BLaER1 treated with 17β-estradiol and CSF1 and Interleukin-3, amounts not matched to agents 10 nM and 100 nM (cell line): ENCODE data around the gene FTH1.
A peak's percentile ranks its signal among the peaks of the same experiment; 100 is the strongest.

ENCODE experiments used
- H3K27ac ChIP-seq, 11 experiments: shearing (Covaris generic); formaldehyde crosslinking; 2 replicates each; pipeline ENCODE4 v1.8.1; 2022
- H3K27me3 ChIP-seq, 11 experiments: shearing (Covaris generic); formaldehyde crosslinking; 2 replicates each; pipeline ENCODE4 v1.8.1; 2022
- H3K36me3 ChIP-seq, 11 experiments: shearing (Covaris generic); formaldehyde crosslinking; 2 replicates each; pipeline ENCODE4 v1.8.1; 2022
- H3K4me1 ChIP-seq, 10 experiments: shearing (Covaris generic); formaldehyde crosslinking; 2 replicates each; pipeline ENCODE4 v1.8.1; 2022
- H3K4me2 ChIP-seq, 11 experiments: shearing (Covaris generic); formaldehyde crosslinking; 2 replicates each; pipeline ENCODE4 v1.8.1; 2022
- H3K4me3 ChIP-seq, 10 experiments: shearing (Covaris generic); formaldehyde crosslinking; 2 replicates each; pipeline ENCODE4 v1.8.1; 2022
- H3K9ac ChIP-seq, 11 experiments: shearing (Covaris generic); formaldehyde crosslinking; 2 replicates each; pipeline ENCODE4 v1.8.1; 2022
- H3K9me3 ChIP-seq, 11 experiments: shearing (Covaris generic); formaldehyde crosslinking; replicated peaks in 1 of 11; 2 replicates each; pipeline ENCODE4 v1.8.1; 2022
- H4K20me1 ChIP-seq, 11 experiments: shearing (Covaris generic); formaldehyde crosslinking; 2 replicates each; pipeline ENCODE4 v1.8.1; 2022
- Cebpa-rat ChIP-seq, 11 experiments: shearing (Covaris generic); IDR thresholded peaks; 2 replicates each; pipeline ENCODE4 v1.8.1; 2022

FTH1 gene

DNA sequence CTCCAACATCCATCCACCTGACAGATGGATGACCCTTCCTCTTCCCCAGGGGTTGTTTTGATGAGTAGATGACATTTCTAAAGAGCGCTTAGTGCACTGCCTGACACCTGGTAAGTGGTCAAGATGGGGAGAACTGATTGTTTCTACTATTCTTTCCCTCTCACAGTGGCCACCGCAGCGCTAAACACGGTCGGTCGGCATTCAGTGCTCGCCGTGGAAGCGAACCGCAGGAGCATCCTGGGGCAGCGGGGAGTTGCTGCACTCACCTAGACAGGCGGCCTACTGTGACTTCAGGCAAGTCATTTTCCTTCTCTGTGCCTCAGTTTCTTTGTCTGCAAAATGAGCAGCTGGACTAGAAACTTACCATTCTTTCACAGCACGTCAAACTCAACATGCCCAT is 22.2 kb downstream of the FTH1 start:
- no peaks in the 10 kb centered on the region for H3K36me3 ChIP-seq
- TF ChIP-seq Cebpa-rat (IDR thresholded peaks at IDR 0.05) = no peak
- H3K9me3 ChIP-seq = no peaks in the 10 kb centered on the region
- H3K4me3 ChIP-seq = no peak overlapping the region
- no peaks in the 10 kb centered on the region for H4K20me1 ChIP-seq
- no peaks in the 10 kb centered on the region for H3K27me3 ChIP-seq
- H3K27ac ChIP-seq = no peak overlapping the region
- H3K4me2 ChIP-seq = 0 out of 22 replicates have a peak overlapping the region, but pooled peaks of 1 of the 11 experiments have one; percentile 44
- H3K9ac ChIP-seq = no peak overlapping the region
- H3K4me1 ChIP-seq = peaks cover 24 to 44% (median 34%) of the 10 kb centered on the region in 10 experiments

DNA sequence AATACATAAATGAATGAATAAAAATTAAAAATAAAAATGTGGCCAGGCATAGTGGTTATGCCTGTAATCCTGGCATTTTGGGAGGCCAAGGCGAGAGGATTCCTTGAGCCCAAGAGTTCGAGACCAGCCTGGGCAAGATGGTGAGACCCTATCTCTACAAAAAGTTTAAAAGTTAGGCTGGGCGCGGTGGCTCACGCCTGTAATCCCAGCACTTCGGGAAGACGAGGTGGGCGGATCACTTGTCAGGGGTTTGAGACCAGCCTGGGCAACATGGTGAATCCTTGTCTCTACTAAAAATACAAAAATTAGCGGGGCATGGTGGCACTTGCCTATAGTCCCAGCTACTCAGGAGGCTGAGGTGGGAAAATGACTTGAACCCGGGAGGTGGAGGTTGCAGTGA is 27.0 kb downstream of the FTH1 start:
- no peak overlapping the region for H3K4me2 ChIP-seq
- no peak overlapping the region for H3K4me3 ChIP-seq
- peaks cover 0 to 12% (median 8%) of the 10 kb centered on the region in 10 experiments; a peak in 11 of 20 replicates for H3K4me1 ChIP-seq
- TF ChIP-seq Cebpa-rat (IDR thresholded peaks at IDR 0.05) = no peak
- H3K9me3 ChIP-seq = peaks cover 27 to 39% (median 33%) of the 10 kb centered on the region in 11 experiments
- no peaks in the 10 kb centered on the region for H3K27me3 ChIP-seq
- H3K36me3 ChIP-seq = no peaks in the 10 kb centered on the region; a peak in 1 of 22 replicates
- no peaks in the 10 kb centered on the region for H4K20me1 ChIP-seq
- no peak overlapping the region for H3K9ac ChIP-seq
- no peak overlapping the region for H3K27ac ChIP-seq

DNA sequence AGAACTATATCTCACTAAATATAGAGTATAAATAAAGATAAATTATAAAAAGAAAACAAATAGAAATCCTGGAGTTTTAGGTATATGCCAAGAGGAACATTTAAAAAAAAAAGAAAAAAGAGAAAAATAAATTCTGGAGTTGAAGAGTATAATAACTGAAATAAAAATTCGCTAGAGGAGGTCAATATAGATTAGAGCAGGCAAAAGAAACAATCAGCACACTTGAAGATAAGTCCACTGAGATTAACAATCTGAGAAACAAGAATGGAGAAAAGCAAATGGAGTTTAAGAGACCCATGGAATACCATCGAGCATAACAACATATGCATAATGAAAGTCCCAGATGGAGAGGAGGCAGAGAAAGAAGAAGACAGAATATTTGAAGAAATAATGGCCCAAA is 31.6 kb downstream of the FTH1 start:
- TF ChIP-seq Cebpa-rat (IDR thresholded peaks at IDR 0.05) = no peak
- H3K27me3 ChIP-seq = no peaks in the 10 kb centered on the region
- no peaks in the 10 kb centered on the region for H4K20me1 ChIP-seq
- no peak overlapping the region for H3K4me2 ChIP-seq
- no peaks in the 10 kb centered on the region for H3K4me1 ChIP-seq
- H3K27ac ChIP-seq = no peak overlapping the region
- peaks cover 37 to 53% (median 43%) of the 10 kb centered on the region in 11 experiments for H3K9me3 ChIP-seq
- no peaks in the 10 kb centered on the region; a peak in 1 of 22 replicates for H3K36me3 ChIP-seq
- H3K9ac ChIP-seq = no peak overlapping the region
- H3K4me3 ChIP-seq = no peak overlapping the region

DNA sequence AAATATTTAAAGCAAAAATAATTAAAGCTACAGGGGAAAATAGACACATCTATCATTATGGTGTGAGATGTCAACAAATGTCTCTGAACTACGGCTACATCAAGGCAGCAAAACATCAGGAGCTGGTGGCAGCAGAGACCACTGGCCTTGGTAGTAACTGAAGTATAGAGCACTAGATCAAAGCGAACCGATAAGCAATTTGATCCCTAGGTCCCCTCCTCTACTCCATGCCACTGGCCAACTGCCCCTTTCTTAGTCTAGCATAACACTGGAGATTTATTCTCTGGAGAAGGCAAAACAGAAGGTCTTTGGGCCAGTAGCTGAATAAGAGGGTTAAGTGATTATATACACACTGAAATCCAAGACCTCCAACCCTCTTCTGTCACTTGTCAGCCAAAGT is 36.5 kb downstream of the FTH1 start:
- Histone ChIP-seq H3K27ac (no peak overlapping the region), H3K9me3 (peaks cover 12 to 35% (median 22%) of the 10 kb centered on the region in 11 experiments)

DNA sequence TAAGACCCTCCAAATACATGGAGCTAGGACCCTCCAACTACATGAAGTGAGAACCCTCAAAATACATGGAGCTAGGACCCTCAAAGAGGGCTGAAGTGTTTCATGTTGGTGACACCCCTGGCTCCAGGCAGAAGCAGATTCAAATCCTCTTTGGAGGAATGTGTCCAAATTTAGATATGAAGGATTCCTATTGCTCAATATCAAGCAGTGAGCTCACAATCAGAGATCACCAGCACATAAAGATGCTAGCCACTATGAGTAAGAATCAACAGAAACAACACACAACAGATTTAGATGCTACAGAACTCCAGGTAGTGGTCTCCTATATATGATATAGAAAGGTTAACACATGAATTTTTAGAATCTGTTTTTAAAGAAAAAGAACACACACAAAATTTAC is 38.8 kb downstream of the FTH1 start:
- peak overlapping the region in 3 of 11 experiments; percentile 18 to 47 (median 40); a peak in 5 of 22 replicates for H3K4me2 ChIP-seq
- TF ChIP-seq Cebpa-rat (IDR thresholded peaks at IDR 0.05) = no peak
- H3K27ac ChIP-seq = no peak overlapping the region
- H3K9ac ChIP-seq = no peak overlapping the region
- H4K20me1 ChIP-seq = no peaks in the 10 kb centered on the region
- no peak overlapping the region for H3K4me3 ChIP-seq
- H3K36me3 ChIP-seq = no peaks in the 10 kb centered on the region
- H3K27me3 ChIP-seq = no peaks in the 10 kb centered on the region
- H3K9me3 ChIP-seq = peaks cover 5 to 23% (median 14%) of the 10 kb centered on the region in 11 experiments; a peak in 17 of 22 replicates
- H3K4me1 ChIP-seq = peaks cover 0 to 34% (median 8%) of the 10 kb centered on the region in 10 experiments; a peak in 14 of 20 replicates

More for the DNA sequence above, 36.5 kb downstream of the FTH1 start:
- no peak overlapping the region for H3K4me2 ChIP-seq
- no peak overlapping the region for H3K4me3 ChIP-seq
- no peaks in the 10 kb centered on the region for H3K27me3 ChIP-seq
- H3K36me3 ChIP-seq = no peaks in the 10 kb centered on the region
- no peak for TF ChIP-seq Cebpa-rat (IDR thresholded peaks at IDR 0.05)
- H3K9ac ChIP-seq = no peak overlapping the region
- H4K20me1 ChIP-seq = no peaks in the 10 kb centered on the region
- peaks cover 0 to 19% (median 0%) of the 10 kb centered on the region in 10 experiments; a peak in 6 of 20 replicates for H3K4me1 ChIP-seq

DNA sequence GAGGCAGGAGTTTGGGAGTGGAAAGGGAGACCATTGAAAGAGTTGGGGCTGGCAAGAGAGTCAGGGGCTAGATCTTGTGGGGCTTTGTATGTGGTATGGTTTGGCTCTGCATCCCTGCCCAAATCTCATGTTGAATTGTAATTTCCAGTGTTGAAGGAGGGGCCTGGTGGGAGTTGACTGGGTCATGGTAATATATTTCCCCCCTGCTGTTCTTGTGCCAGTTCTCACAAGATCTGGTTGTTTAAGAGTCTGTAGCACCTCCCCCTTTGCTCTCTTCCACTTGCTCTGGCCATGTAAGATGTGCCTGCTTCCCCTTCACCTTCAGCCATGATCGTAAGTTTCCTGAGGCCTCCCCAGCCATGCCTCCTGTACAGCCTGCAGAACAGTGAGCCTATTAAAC is 39.9 kb downstream of the FTH1 start:
- peak overlapping the region in 3 of 11 experiments; percentile 18 to 47 (median 40); a peak in 4 of 22 replicates for H3K4me2 ChIP-seq
- H3K36me3 ChIP-seq = no peaks in the 10 kb centered on the region
- H3K27ac ChIP-seq = no peak overlapping the region
- peaks cover 0 to 14% (median 7%) of the 10 kb centered on the region in 11 experiments; a peak in 12 of 22 replicates for H3K9me3 ChIP-seq
- no peaks in the 10 kb centered on the region for H3K27me3 ChIP-seq
- peaks cover 9 to 45% (median 18%) of the 10 kb centered on the region in 10 experiments for H3K4me1 ChIP-seq
- H3K9ac ChIP-seq = no peak overlapping the region
- no peak for TF ChIP-seq Cebpa-rat (IDR thresholded peaks at IDR 0.05)
- H3K4me3 ChIP-seq = no peak overlapping the region
- no peaks in the 10 kb centered on the region for H4K20me1 ChIP-seq

DNA sequence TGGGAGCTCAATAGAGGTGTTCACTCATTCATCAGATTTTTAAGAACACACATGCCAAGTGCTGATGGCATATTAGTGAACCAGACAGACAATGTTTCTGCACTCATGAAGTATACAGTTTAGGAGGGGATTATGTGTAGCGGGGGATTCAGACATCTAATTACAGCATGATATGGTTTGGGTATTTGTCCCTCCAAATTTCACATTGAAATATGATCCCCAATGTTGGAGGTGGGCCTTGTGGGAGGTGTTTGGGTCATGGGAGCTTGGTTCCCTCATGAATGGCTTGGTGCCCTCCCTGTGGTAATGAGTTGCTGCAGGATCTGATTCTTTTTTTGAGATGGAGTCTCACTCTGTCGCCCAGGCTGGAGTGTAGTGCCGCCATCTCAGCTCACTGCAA is 41.2 kb downstream of the FTH1 start:
- H3K4me2 ChIP-seq = no peak overlapping the region
- H3K36me3 ChIP-seq = no peaks in the 10 kb centered on the region
- H4K20me1 ChIP-seq = no peaks in the 10 kb centered on the region
- H3K4me1 ChIP-seq = peaks cover 22 to 57% (median 30%) of the 10 kb centered on the region in 10 experiments
- H3K9ac ChIP-seq = no peak overlapping the region
- H3K9me3 ChIP-seq = peaks cover 0 to 14% (median 7%) of the 10 kb centered on the region in 11 experiments; a peak in 12 of 22 replicates
- H3K27me3 ChIP-seq = no peaks in the 10 kb centered on the region
- H3K27ac ChIP-seq = no peak overlapping the region
- TF ChIP-seq Cebpa-rat (IDR thresholded peaks at IDR 0.05) = no peak
- no peak overlapping the region for H3K4me3 ChIP-seq

DNA sequence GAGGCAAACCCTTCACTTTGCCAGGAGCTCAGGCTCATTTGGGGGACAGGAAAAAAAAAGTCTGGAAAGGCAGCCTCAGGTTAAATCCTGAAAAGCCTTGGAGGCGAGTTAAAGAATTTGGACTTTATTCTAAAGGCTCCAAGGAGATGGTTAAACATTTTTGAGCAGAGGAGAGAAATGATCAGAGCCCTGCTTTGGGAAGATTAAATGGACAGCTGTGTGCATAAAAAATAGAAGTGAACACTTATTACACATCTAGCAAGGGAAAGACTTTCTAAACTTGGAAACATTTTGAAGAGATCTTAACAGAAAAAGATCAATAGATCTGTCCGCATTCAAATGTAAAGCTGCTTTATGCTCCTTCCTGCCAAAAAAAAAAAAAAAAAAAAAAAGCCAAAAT is 41.7 kb downstream of the FTH1 start:
- Histone ChIP-seq H3K4me2 (no peak overlapping the region), H3K4me3 (no peak overlapping the region)

DNA sequence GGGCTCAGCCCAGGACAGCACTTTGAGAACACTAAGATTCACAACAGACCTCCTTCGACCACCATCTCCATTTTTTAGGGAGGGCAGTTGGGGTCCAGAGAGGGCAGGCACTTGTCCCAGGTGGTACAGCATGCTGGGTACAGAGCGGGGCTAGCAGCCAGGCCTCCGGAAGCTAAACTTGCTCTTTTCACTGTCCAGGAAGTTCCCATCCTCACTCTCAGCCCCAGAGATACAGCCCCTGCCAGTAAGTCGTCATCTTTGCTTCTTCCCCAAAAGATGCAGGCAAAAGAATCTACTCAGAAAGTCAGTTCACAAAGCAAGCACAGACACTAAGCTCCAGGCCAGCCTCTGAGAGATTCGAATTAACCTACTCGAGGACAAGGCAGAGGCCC is 43.4 kb downstream of the FTH1 start:
- Histone ChIP-seq H3K4me1 (peaks cover 34 to 79% (median 47%) of the 10 kb centered on the region in 10 experiments), H3K9ac (peak overlapping the region in 4 of 11 experiments; percentile 32 to 67 (median 43); a peak in 6 of 22 replicates), H3K27ac (peak overlapping the region in 5 of 11 experiments; percentile 37 to 61 (median 52); a peak in 9 of 22 replicates)

More for the DNA sequence above, 41.7 kb downstream of the FTH1 start:
- no peak overlapping the region for H3K27ac ChIP-seq
- no peaks in the 10 kb centered on the region for H3K27me3 ChIP-seq
- peaks cover 0 to 14% (median 7%) of the 10 kb centered on the region in 11 experiments; a peak in 12 of 22 replicates for H3K9me3 ChIP-seq
- TF ChIP-seq Cebpa-rat (IDR thresholded peaks at IDR 0.05) = no peak
- no peak overlapping the region for H3K9ac ChIP-seq
- no peaks in the 10 kb centered on the region for H3K36me3 ChIP-seq
- peaks cover 24 to 62% (median 34%) of the 10 kb centered on the region in 10 experiments for H3K4me1 ChIP-seq
- H4K20me1 ChIP-seq = no peaks in the 10 kb centered on the region

More for the DNA sequence above, 43.4 kb downstream of the FTH1 start:
- H3K9me3 ChIP-seq = peaks cover 0 to 14% (median 7%) of the 10 kb centered on the region in 11 experiments; a peak in 12 of 22 replicates
- no peak overlapping the region for H3K4me3 ChIP-seq
- H3K27me3 ChIP-seq = peaks cover 0 to 14% (median 13%) of the 10 kb centered on the region in 11 experiments; a peak in 19 of 22 replicates
- no peaks in the 10 kb centered on the region for H4K20me1 ChIP-seq
- no peak for TF ChIP-seq Cebpa-rat (IDR thresholded peaks at IDR 0.05)
- H3K36me3 ChIP-seq = no peaks in the 10 kb centered on the region
- H3K4me2 ChIP-seq = peak overlapping the region in 5 of 11 experiments; percentile 86 to 94 (median 91); a peak in 9 of 22 replicates
